RPMI8226 (cell line): ENCODE data around the gene GFOD1.
"Not testable (repeated sequence)": the region's sequence is repeated elsewhere in the genome, so short reads cannot be mapped to it uniquely, and the experiment has no call there.

Experiments used
- DNase-seq: peaks from one replicate; pipeline ENCODE4 v3.0.0-alpha.2; 2015

Gene GFOD1

DNA sequence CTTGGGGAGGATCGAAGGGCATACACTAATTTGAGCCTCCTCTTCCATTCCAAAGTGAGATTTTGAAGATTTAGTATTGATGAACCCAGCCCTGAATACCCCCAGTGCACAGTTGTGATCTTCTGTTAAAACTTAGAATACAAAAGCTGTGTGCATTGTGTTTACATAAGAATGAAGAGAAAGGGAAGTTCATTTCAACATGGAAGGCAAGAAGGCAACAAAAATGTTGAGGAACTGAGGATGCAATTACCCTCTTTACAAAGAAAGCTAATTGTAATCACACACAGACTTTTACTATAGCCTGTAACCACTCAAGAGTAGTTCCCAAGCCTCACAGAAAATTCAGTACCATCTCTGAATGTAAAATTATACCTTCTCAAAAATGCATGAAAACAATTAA is 49.3 kb downstream of the GFOD1 start:
- no peak for DNase-seq

DNA sequence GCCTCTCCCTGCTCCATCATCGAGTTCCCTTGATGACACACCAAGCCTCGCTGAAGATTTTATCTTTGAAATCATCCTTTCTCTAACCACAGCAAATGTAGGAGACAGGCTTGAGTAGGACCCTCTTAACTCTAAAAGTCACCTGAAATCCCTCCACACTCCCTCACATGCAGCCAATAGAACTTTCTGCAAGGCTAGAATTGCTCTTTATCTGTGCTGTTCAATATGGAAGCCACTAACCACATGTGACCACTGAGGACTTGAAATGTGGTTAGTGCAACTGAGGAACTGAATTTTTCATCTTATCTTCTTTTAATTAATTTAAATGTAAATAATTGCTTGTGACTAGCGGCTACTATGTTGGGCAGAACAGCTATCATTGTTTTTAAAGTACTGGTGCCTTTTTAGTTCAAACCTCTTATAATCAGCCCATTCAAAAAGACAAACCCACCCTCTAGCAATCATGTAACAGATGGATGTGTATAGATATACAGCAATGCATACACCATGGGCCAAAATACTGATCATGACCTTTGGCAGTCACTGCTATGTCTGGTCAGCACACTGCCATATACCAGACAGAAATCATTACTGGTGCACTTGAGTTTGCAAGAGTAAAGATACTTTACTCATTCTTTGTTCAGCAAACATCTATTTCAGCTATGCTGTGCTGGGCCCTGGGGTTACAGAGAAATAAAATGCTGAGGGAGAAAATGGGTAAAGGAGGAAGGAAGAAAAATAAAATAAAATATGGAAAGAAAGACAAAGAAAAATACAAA is 50.0 kb downstream of the GFOD1 start:
- no peak for DNase-seq

DNA sequence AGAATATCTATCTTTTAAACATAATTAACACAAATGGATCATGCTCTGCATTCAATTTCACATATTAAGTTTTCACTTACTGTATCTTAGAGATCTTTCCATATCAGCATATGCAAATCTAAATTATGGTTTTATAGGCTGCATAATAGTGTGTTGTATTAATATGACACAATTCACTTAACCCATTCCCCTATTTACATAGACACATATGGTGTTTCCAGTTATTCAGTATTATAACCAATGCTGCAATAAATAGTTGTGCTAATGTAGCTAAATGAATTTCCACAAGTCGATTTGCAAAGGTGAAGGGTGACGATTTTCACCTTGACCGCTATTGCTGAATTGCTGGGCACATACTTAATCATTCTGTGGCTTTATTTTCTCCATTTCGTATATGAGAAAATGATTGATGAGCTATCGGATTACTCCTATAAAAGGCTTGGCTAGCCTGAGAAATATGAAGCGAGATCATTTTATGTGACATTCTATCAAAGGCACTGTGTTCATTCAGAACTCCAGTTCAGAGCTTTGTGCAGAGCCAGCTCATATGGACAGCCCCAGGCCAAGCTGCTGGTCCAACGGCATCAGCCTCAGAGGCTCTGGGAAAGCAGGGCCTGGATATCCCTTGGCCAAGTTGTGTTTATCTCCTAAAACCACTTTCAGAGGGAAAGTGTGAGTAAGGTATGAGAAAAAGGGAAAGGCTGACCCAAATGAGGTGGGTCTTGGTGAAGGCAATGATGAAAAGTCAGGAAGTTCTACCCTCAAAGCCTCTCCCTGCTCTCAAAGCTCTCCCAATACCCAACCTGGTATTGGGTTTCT is 50.8 kb downstream of the GFOD1 start:
- no peak for DNase-seq

DNA sequence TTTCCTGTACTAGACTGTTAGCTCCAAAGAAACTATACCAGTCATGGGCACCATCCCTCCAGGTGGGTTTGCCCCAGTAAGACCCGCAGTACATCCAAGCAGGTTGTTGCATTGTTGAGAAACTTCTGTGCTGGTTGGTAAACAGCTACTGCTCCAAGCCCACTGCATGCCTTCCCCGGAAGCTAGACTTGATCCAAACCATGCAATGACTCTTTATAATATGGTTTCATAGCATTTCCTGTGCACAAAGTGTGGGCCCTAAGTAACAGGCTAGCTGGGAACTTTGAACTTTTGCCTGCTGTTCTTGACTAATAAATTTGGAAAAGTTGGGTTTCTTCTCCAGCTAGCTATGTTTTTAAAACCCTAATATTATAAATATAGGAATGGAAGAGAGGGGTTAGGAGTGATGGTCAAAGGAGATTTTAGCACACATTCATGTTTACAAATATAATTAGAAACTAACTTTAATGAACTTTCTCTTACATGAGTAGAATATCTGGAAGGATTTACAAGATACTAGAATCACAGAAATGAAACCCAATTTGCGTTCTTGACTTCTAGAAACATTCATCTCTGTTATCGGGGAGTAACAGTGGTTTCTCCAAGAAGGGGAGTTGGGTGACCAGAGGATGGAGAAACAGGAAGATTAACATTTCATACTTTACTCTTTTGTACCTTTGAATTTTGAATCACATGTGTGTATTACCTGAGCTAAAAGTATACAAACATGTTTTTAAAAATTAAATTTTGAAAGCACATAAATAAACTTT is 51.7 kb downstream of the GFOD1 start:
- DNase-seq, result no peak

DNA sequence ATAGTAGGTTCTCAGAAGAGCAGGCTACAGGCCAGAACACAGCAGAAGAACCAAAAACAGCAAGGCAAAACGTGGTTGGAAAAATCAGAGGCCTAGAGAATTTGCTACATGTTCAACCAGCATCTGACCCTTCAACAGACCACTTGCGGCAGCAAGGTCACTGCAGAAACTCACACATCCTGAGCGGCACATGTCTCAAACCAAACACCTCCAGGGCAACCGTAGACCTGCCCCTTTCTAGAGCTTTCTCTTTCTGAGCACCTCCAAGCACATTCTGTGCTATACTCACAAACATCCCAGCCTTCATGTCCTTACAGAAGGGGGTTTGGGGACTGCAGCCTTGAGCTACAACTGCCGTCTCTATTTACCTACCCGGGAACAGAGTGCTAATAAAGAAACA is 52.6 kb downstream of the GFOD1 start:
- DNase-seq, result no peak

DNA sequence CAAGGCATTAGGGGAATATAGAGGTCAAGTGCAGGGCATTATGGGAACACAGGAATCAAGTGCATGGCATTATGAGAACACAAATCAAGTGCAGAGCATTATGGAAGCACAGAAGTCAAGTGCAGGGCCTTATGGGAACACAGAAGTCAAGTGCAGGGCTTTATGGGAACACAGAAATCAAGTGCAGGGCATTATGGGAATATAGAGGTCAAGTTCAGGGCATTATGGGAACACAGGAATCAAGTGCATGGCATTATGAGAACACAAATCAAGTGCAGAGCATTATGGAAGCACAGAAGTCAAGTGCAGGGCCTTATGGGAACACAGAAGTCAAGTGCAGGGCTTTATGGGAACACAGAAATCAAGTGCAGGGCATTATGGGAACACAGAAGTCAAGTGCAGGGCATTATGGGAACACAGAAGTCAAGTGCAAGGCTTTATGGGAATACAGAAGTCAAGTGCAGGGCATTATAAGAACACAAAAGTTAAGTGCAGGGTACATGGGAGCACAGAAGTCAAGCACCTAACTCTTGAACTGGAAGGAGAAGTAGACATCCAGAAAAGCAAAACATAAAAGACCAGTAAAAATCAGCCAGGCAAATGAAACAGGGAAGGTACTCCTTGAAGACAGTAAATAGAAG is 53.1 kb downstream of the GFOD1 start:
- DNase-seq, result not testable (repeated sequence)

DNA sequence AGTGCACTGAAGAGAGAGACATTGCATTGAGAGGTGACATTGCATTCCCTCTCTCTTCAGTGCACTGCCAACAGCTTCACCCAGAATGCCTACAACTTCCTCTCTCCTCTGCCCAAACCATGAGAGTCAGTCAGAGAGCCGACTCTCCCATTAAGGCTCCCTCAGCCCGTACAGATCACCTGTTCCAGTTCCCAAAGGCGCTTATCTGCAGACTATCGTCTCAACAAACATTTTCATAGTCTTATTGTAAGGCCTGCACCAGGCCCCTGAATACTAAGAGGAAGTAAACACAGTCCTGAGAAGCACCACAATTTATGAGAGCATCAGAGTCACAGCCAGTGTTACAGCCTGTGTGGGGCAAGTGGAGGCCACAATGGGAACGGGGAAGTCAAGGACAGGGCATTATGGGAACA is 53.7 kb downstream of the GFOD1 start:
- DNase-seq, result no peak

DNA sequence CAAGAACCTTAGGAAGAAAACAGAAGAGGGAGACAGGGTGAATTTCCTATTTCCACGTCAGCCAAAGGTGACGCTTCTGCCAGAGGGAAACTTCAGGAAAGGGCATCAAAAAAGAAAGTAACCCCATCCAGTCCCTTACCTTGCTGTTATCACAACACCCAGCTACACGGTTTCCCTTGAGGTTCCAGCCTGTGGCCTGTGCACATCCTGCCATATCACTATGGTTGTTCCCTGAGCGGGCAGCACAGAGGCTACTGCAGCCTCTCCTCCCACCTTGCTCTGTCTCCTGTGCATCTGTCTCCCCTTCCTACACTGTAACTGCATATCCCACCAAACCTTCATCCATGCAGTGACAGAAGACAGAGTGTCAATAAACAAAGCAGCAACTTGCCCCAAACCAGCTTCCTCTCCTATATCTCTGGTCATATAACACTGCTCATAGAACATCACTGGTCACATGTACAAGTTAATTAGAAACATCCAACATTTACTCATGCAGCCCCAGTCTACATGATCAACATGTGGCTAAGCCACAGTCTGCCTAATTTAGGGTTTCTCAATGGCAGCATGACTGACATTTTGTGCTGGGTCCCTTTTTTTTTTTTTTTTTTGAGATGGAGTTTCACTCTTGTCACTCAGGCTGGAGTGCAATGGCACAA is 54.7 kb downstream of the GFOD1 start:
- no peak for DNase-seq

DNA sequence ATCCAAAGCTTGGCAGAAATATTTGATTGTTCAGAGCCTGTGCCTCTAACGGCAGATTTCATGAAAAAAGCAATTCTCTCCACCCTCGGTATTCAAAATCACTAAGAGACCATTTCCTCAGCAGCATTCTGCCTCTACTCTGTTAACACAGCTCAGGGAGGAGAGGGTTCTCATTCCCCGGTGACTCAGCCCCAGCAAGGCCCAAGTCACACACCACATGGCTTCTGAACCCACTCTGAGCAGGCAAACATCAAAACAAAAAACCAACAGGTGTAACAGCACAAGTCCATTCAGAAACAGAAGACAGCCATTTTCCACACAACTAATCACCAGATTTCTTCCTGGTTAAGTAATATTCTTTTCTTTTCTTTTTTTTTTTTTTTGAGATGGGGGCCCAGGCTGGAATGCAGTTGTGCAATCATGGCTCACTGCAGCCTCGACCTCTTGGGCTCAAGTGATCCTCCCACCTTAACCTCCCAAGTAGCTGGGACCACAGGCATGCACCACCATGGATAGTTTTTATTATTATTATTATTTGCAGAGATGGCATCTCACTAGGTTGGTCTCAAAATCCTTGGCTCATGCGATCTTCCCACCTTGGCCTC is 55.4 kb downstream of the GFOD1 start:
- no peak for DNase-seq

DNA sequence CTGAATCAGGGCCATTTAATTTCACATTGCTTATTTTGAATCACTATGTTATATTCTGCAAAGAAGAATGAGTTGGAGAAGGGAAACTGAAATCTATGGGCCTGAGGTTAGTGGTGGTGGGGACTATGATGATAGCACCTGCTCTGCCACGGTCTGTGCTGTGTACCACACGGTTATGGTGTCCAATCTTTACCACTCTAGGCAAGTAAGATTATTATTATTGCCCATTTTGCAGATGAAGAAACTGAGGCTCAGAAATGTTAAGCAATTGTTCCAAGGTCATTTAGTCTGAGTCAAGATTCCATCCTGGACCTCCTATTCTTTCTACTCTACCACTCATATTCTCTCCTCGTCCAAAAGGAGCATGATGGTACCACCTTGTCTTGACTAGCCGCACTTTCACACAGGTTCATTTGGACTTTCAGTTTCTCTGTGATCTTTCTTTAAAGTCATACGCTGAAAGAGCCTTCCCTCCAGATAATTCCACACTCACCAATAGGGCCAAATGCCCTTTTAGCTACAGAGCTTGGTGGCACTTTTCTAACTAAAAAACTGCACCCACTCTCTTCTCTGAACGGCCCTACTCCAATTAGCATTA is 56.2 kb downstream of the GFOD1 start:
- DNase-seq, result no peak

DNA sequence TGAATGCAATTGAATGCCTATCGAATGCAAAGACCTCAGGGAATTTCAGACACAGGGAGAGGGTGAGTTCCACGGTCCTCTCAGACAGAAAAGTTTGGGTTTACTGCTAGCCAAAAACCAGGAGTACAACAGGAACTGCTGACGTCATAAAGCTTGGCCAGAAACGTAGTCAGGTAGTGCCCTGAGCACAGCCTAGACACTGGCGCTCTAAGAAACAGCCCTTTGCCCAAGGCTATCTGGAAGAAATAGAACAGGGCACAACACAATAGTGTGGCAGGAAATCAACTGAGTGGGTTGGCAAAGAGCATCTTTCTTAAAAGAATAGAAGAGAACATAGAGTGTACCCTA is 58.0 kb downstream of the GFOD1 start:
- DNase-seq, result no peak

DNA sequence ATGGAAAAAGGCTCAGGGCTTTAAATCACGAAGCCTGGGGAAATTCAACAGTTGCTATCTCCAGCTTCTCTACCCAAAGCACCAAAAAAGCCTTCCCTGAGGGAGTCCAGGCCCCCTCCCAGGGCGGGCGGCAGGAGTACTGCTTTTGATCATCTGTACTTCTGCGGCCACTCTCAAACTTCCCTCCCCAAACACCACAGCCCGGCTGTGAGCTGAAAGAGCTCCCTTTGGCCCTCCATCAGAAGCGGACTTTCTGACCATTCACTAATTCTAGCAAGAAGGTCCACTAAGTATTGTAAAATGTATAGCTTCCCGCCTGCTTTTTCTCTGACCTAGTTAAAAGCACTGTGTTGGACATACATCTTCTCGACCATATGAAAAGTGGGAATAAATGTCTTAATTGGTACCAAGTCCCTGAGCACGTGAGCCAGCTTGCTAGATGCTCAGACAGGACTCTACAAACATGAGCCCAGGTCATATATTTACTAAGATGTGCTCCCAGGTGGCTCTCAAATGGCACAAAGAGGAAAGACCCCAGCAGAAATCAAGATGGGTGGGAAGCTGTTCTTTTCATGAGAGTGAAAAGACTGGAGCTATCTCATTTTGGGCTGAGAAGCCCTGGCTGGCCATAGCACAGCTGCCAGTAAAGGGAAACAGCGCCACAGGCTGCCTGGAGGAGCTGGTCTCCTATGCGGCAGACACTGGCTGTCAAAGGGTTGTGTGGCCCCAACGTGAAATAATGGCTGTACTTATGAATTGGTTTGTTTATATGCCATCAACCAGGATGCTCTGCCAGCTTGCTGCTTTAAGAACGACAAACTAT is 58.6 kb downstream of the GFOD1 start:
- no peak for DNase-seq

DNA sequence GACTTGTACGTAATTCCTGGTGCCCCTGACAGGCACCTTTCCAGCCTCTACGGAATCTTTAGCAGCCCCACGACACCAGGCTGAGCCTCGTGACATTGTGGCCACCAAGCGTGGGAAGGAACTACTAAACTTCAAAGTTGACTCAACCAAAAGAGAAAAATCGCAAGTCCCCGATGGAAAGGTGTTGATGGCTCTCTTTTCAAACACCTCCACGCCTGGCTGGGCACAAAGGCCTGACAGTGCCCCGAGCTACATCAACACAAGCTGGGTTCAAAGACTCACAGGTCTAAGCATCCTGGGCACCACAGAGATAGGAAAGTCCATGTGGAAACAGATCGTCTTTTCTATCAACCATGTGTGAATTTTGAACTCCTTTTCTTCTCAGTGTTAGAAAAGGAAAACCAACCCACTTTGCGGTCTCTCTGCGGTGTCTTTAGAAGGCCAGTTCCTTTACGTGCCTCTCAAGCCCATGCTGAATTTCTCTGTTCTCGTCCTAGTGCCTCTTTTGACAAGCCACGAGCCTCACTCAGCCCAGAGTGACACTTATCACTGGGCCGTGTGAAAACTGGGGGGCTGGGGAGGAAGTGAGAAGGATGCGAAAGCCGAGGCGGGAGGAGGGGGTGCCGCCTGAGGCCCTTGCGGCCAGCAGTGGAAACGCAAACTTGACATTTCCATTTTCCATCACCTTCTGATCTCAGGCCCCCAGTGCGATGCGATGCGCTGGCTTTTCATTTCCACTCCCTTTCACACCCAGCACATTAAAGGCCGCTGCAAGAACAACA is 59.4 kb downstream of the GFOD1 start:
- no peak for DNase-seq

DNA sequence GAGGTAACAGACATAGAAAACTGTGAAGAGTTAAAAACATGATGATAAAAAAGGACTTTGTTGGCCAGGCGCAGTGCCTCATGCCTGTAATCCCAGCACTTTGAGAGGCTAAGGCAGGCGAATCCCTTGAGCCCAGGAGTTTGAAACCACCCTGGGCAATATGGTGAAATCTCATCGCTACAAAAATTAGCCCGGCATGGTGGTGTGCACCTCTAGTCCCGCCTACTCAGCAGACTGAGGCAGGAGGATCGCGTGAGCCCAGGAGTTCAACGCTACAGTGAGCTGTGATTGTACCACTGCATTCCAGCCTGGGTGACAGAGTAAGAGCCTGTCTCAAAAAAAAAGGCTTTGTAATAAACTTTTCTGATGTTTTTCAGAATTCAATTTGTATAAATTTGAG is 60.1 kb downstream of the GFOD1 start:
- DNase-seq, result no peak

DNA sequence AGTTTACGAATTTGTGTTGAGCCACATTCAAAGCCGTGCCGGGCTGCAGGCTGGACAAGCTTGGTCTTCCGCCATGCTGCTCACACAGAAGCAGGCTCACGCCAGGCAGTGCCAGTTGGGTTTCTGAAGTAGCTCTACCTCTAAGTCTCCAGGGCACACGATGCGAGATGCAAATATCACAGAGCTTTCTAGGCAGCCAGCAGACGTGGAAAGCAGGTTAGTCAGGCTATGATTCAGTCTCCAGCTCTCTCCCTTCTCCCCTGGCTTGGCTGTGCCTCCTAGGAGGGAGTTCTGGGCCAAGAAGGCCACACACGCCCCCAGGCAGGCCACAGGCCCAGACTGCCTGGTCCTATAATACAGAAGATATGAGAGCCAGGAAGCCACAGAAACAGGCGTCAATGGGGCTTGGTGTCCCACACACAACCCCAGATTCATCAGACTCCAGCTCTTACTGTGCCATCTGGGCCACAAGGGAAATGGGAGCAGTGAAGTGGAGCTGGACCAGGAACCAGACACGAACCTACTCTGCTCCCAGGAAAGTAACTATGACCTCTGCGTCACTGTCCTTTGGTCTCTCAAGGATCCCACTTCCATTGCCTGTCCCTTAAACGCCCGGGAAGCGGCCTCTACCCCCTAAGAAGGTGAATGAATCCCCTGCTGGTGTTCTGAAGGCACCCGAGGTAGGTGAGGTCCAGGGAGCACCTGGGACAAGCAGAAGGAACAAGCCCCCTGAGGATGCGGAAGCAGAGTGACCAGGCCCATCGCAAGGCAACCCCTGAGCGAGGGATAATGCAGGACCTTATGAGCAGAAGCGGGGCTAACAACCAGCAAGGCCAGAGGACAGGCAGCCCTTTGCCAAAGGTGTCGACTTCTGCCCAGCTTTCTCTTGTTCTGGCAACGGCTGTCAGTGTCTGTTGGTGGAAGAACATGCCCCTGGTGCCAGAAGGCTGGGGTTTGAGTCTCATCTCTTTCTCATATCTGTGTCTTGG is 61.2 kb downstream of the GFOD1 start:
- no peak for DNase-seq

DNA sequence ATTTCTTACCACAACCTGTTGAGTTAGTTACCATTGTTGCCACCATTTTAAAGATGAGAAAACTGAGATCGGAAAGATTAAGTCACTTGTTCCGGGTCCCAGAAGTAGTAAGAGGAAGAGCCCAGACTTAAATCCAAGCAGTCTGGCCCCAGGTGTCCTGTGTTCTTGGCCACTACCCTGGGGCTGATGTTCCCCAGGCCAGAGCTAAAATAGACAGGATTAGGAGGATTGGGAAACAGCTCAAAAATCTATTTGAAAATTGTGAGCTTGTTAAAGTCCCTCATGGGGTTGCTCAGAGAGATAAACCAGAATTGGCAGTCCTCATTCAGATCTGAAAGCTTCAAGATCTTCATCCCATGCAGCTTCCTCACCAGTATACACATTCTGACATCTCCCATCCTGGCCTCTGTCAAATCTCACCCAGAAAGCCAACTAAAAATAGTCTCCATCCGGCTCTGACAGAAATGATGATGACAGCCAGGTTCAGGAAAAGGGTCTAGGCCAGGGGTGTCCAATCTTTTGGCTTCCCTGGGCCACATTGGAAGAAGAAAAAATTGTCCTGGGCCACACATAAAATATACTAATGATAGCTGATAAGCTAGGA is 62.0 kb downstream of the GFOD1 start:
- DNase-seq, result no peak

DNA sequence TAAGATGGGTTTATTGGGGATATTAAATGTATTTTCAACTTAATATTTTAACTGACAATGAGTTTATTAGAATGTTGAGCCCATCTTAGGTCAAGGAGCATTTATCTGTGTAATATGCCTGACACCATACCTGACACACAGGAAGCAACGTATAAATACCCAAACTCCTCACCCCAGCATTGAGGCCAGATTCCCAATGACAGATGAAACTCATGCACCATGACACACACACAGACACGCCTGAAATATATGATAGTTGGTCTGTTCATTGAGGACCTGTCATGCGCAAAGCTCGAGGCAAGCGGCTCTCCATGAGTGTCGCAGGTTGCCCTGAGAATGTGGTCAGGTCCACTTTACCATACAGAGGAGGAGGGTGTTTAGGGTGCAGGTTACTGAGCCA is 64.1 kb downstream of the GFOD1 start:
- no peak for DNase-seq

DNA sequence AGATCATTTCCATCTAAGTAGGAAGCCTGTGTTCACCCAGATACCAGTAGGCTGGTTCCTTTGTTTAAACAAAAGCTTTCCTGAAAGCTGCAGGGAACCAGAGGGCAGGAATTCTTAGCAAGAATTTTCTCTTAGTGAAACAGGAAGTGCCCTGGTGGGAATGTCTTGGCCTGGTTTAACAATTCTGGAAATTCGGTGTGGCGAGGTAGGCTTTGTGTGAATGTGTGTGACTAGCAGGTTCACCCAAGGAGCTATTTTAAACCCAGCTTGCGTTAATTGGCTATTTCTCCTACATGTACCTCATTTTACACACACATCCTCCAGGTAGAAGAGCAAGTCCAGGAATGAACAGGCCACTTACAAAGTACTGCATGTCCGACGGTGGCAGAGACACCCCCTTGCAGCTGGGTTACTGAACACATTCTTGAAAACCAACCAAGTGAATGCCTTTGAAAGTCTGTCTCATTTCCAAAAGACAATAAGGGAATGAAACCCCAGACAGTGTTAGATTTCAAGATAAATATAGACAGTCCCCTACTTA is 64.6 kb downstream of the GFOD1 start:
- DNase-seq, result no peak
